HFF-Myc (cell line): Measurements from ENCODE around the gene SOX15.

Source experiments
- DNase-seq: peaks from one replicate; pipeline ENCODE4 v3.0.0-alpha.2; 2011; ENCODE audit warnings: low read depth; ENCODE audit errors: extremely low read depth
- H3K4me3 ChIP-seq: replicated peaks from 2 replicates; pipeline ENCODE4 v1.5.1; 2011; ENCODE audit warnings: low read depth, mild to moderate bottlenecking, control low read depth, low read length
- TF ChIP-seq, protein P1 (sequence below): IDR thresholded peaks from 2 replicates; pipeline ENCODE4 v1.5.1; 2012; ENCODE audit warnings: mild to moderate bottlenecking, low read depth, low read length, control low read depth; ENCODE audit errors: missing control alignments

Gene SOX15

DNA sequence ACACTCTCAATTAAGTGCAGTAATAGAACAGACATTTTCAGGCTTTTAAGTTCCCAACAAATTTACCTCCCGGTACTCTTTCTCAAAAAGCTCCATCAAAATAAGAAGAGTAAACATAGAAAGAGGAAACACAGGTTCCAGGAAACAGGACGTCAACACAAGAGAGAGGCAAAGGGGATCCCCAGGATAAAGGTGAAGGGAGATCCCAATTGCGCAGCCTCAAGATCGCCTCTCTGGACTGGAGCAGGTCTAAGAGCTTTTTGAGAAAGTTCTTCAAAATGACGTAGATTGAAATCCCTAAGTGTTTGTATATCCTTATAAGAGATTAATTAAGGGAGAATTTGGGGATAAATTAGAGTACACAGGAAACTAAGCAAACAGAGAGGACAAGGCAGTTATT lies 28.7 kb upstream of the SOX15 start:
- no peak for DNase-seq
- TF ChIP-seq, protein P1, sequence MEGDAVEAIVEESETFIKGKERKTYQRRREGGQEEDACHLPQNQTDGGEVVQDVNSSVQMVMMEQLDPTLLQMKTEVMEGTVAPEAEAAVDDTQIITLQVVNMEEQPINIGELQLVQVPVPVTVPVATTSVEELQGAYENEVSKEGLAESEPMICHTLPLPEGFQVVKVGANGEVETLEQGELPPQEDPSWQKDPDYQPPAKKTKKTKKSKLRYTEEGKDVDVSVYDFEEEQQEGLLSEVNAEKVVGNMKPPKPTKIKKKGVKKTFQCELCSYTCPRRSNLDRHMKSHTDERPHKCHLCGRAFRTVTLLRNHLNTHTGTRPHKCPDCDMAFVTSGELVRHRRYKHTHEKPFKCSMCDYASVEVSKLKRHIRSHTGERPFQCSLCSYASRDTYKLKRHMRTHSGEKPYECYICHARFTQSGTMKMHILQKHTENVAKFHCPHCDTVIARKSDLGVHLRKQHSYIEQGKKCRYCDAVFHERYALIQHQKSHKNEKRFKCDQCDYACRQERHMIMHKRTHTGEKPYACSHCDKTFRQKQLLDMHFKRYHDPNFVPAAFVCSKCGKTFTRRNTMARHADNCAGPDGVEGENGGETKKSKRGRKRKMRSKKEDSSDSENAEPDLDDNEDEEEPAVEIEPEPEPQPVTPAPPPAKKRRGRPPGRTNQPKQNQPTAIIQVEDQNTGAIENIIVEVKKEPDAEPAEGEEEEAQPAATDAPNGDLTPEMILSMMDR: no peak
- H3K4me3 ChIP-seq: no peak overlapping the region

DNA sequence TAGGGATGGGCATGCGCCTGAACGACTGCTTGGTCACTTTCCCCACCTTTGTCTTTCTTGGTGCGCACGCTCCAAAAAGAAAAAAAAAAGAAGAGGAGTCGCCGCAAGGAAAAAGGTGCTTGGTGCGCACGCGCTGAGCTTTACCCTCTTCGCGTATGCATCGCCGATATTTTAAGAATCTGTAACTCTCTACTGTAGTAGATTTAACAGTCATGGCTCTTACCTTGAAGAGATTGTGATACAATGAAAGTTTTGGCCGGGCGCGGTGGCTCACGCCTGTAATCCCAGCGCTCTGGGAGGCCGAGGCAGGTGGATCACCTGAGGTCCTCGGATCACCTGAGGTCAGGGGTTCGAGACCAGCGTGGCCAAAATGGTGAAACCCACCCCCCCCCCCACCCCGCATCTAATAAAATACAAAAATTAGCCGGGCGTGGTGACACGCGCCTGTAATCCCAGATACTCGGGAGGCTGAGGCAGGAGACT lies 25.4 kb upstream of the SOX15 start:
- H3K4me3 ChIP-seq: peak overlapping the region; percentile 88
- DNase-seq: no peak

DNA sequence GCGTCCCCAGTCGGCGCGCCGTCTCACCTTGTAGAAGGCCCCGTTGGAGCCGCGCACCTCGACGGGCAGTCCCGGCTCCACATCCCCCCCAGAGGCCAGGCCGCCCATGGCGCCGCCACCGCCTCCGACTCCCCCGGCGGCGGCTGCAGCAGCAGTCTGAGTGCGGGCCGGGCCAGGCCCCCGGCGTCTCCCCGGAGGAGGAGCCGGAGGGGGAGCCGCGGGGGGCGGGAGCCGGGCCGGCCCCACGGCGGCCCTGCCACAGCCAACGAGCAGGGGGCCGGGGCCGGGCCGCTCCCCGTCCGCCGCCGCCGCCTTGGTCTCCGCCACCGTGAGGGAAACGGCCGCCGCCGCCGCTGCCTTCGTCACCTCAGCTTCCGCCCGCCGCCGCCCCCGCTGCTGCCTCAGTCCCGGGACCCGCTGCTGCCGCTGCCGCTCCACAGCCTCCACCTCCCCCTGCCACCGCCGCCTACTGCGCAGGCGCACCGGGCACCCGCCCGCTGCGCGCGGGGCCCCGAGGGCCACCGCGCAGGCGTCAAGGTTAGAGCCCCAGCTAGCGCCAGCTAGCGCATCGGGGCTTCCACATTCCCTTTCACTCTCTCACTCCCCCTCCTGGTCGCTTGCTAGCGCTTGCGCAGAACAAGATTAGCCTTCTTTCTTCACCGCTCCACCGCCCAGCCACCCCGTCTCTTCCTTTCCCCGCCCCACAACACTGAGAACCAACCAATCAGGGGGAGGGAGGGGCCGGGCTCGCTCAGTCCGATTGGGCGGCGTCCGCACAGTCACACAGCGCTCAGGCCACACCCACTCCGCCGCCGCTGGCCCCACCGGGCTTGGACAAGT lies 24.8 kb upstream of the SOX15 start, which contains the start of gene FXR2:
Gene FXR2, minus strand, starts transcription at position 473 of the 840 bp plus-strand sequence. Its CDS starts 365 bp downstream, at position 108.
- TF ChIP-seq, protein P1: peak; percentile 69
- DNase-seq: peak; percentile 99
- H3K4me3 ChIP-seq: peak within 1 kb of the TSS; percentile 88

More for the DNA sequence above, 25.4 kb upstream of the SOX15 start:
- TF ChIP-seq, protein P1: no peak

DNA sequence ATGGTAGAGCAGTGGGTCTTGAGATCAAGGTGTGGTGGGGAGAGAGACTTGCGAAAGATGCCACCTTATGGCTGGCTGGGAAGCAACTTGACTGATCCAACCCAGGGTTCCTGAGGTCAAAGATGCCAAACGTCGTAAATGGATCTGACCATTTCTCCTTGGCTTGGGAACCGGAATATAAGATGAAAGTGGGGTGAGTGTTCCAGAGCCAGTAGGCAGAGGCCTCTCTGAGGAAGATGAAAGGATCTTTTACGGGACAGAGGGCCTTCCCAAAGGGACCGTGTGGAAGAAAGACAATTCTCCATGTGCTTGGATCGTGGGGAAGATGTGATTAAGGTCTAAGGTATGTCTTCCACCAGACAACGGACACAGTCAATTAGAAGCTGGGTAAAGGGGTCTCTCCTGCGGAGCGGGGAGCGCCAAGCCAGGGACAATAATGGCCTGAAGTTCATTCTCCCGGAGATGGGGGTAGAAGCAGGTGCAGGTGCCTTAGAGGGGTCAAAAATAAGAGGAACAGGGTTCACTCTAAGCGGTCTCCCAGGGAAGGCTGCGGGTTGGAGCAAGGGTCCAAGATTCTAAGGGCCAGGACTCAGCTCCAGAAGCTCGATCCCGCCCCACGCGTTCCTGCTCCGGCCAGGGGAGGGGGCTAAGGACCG lies 24.0 kb upstream of the SOX15 start:
- H3K4me3 ChIP-seq: peak overlapping the region; percentile 88
- no peak for DNase-seq
- TF ChIP-seq, protein P1: no peak

DNA sequence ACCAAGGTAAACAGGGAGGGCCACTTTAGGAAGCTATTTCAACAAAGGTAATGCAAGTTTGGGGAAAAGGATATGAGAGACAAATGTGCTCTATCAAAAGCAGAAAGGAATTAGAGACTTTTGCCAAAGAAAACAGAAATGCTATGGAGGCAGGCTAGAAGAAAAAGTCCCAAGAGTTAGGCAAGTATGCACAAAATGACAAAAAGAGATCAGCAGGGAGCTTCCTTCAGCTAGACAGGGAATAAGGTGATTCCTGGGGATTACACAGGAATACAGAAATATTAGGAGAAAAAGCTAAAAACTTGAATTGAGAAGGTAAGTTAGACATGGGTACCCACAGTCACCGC lies 22.4 kb upstream of the SOX15 start:
- no peak for DNase-seq
- peak overlapping the region; percentile 88 for H3K4me3 ChIP-seq
- TF ChIP-seq, protein P1: no peak

DNA sequence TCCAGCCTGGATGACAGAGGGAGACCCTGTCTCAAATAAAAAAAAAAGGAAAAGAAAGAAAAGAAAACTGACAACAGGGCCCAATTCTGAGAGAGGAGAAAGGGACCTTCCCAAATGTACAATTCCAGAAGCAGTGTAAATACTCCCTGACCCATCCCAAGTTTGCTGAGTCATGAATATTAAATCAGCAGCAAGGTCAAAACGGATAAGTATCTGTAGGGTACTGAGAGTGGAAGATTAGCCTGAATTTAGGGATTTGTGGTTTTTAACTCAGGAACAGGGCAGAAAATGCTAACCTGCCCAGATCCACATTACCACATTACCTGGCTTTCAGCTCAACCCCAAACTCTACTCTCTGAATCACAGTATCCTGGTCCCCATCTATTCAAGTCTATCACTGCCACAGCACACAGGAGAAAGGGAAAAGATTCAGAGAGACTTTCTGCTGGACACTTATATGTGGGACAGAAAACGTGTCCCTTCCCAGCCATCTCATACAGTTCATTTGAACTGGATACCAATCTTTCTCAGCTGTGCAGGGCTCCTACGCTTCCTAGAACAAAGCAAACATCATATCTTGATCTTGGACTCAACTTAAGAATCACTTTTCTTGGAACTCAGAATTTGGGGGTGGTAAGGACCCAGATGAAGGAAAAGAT lies 21.9 kb upstream of the SOX15 start:
- TF ChIP-seq, protein P1: no peak
- no peak for DNase-seq
- H3K4me3 ChIP-seq: peak overlapping the region; percentile 88
